ENCODE results near the gene FAM227A.
"Not testable (repeated sequence)": the region's sequence is repeated elsewhere in the genome, so short reads cannot be mapped to it uniquely, and the experiment has no call there.

The FAM227A gene

DNA sequence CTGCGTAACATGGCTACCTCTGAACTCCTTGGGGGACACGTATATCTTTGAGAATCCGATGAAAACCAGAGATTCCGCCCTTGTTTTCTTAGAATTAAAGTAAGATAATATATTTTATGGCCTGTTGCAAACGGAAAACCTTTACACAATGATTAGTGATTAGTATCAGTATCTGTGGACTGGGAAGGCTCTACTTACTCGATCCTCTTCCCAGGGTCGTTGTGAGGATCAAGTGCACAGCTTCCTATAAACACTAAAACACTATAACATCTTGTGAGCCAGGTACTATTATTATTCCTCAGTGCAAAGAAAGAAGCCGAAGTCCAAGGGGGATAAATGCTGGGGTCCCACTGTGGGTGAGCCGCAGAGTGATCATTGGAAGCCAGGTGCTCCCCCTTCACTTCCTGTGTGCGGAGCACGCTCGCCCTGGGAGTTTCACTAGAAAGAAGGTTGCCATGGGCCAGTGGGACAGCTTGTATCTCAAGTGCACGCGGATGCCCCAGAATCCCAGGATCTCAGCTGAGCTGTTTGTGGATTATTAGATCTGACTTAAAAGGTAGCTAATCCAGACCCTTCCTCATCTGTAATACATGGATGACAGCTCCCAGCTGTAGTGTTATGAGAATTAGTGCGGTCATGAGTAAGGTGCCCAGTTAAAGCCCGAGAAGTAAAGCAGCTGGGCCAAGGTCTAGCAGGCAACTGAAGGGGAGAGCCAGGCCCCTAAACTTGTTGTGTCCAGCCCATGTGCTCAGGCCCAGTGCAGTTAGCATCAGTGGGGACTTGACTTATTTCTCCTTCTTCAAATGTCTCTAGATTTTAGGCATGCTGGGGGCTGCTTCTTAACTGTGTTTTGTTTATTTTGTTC lies 1.1 kb upstream of the FAM227A start:
- DNase-seq (ENCODE audit: low read depth, low spot score), result no peak

DNA sequence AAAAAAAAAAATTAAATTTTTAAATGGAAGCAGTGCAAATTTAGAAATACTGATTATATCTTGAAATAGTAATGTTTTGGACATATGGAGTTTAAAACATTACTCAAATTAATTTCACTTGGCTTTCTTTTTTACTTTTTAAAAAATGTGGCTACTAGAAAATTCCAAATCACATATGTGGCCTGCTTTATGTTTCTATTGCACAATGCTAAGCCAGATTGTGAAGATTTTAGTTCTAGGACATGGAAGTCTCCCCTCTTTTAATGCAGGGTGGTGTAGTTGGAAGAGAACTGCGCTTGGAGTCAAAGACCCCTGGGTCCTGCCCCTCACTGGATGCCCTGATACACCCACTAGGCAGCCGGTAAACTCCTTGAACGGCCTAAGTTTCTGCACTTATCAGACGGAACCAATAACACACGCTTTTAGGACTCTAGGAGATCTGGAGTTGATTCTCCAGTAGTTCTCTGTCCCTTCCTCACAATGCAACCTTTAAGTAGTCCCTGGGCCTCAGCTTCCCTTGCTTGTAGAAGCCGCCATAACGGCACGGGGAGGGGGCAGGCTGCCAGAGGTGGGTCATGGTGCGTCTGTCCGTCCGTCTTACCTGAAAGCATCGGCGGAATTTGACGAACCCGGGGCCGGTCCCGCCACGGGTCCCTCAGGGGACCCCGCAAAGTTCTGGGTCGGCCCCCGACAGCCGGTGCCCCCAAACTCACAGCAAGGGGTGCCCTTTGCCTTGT lies 505 bp downstream of the FAM227A start:
- DNase-seq (ENCODE audit: low read depth, low spot score), result no peak

DNA sequence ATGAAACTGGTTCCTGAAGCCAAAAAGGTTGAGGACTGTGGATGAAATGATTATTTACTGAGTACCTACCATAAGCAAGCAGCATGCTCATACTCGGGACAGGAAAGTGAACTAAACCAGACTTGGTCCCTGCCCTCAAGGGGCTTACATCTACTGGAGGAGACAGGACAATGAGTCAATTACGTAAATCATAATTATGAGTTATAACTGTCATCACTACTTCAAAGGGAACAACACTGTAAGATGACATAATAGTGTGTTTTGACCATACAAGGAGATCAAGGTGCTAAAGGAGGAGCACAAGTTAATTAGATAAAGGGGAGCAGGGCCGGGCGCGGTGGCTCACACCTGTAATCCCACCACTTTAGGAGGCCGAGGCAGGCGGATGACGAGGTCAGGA lies 2.5 kb downstream of the FAM227A start:
- no peak for DNase-seq (ENCODE audit: low read depth, low spot score)

DNA sequence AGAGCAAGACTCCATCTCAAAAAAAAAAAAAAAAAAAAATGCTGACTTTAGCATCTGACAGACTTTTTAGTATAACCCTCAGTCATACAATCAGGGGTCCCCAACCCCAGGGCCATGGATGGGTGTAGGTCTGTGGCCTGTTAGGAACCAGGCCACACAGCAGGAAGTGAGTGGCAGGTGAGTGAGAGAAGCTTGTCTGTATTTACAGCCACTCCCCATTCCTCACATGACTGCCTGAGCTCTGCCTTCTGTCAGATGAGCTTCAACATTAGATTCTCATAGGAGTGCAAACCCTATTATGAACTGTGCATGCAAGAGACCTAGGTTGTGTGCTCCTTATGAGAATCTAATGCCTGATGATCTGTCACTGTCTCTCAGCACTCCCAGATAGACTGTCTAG lies 3.3 kb downstream of the FAM227A start:
- no peak for DNase-seq (ENCODE audit: low read depth, low spot score)

DNA sequence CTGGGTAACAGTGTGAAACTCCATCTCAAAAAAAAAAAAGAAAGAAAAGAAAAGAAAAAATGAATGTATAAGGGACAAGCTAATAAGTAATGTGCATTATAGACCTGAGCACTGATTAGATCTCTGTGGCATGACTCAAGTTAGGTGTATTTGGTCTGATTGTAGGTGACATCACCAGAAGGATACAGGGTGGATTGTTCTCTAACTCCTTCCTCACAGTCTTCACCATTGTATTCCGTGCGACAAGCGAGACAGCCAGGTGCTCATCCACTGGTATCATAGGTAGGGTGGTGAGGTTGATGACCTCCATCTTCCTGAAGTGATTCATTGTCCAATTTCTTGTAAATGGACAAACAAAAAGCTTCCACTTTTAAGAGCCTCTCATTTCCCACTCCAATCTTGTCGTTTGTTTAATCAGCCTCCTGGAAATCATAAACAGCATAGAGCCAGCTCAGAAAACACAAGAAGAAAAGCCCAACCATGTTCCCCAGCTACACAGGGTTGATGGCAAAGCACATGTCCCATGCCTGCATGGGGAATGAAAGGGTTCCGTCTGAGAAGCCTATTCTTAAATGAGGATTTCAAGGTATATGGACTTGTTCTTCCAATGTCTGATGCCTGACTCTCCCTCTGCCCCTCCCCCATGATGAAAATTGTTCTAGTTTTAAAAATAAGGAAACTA lies 6.2 kb downstream of the FAM227A start:
- DNase-seq (ENCODE audit: low read depth, low spot score), result no peak

DNA sequence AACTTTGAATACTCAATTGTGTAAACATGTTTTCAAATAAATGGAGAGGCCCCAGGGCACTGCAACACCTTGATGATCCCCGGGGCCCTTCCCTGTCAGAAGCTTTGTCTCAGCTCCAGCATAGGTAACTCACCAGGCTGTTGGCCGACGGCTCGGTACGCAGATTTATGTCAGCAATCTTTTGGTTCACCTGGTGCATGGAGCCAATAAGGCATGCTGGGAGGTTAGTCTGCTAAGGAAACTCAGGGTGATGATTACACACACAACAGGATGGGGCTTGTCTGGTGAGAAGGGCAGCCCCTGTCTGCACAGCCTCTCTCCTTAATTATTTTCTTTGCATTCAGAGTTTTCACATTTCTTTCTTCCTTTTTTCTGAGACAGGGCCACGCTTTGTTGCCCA lies 10.8 kb downstream of the FAM227A start:
- DNase-seq (ENCODE audit: low read depth, low spot score), result no peak

DNA sequence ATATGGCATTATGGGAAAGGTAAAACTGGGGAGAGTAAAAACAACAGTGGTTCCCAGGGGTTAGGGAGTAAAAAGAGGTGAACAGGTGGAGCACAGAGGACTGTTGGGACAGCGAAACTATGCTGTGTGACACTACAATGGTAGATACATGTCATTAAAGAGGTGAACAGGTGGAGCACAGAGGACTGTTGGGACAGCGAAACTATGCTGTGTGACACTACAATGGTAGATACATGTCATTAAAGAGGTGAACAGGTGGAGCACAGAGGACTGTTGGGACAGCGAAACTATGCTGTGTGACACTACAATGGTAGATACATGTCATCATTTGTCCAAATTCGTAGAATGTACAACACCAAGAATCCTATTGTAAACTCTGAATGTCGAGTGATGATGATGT lies 11.9 kb downstream of the FAM227A start:
- not testable (repeated sequence) for DNase-seq (ENCODE audit: low read depth, low spot score)

DNA sequence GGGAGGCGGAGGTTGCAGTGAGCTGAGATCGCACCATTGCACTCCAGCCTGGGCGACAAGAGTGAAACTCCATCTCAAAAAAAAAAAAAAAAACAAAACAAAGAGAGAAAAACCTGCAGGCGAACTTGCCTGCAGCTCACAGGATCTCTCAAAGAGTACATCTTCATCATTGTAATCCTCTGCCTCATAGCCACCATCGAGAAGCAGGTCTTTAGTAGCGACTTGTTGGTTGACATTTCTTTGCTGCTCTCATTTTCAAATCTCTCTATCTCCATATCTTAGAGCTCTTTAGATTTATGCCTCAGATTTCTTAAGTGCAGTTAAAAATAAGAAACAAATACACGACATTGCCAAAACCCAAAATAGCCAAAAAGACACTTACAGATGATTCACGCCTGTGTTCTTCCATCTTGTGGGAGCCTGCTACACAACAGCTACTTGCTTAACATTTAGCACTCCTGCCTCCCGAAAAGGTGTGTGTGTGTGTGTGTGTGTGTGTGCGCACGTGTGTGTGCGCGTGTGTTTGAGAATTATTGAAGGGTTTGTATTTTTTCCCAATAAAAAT lies 14.6 kb downstream of the FAM227A start:
- DNase-seq (ENCODE audit: low read depth, low spot score), result no peak

DNA sequence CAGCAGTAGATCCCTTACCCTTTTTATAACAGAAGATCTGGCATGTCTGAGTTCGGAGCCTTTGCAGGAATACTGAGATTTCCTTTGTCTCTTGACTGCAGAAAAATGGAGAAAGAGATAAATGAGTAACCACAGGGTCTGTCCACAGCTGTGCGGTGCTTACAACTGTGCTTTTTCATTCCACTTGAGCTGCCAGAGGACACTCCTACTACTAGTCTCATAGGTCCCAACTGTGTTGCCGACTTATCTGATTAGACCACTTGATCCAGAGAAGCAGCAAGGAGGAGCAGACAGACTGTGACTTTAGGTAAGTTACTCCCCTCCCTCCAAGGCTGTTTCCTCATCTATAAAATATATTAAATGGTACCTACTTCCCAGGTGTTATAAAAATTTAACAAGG lies 17.5 kb downstream of the FAM227A start:
- DNase-seq (ENCODE audit: low read depth, low spot score), result no peak

DNA sequence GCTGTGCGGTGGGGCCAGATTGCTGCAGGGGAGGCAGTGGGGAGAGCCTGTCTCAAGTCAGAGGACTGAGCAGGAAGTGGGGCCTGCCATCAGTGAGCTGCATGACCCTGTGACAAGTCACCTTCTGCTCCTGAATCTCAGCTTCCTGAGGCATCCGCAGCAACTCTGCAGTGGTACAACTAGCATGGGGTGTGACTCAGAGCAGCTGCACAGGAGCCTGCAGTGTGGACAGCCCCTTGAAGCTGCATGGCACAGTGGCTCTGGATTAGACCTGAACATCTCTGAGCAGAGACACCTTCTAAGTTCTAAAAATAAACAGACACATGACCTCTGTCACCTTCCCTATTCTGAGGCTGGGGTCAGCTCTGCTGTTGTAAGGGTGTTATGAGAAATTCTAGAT lies 18.0 kb downstream of the FAM227A start:
- no peak for DNase-seq (ENCODE audit: low read depth, low spot score)

DNA sequence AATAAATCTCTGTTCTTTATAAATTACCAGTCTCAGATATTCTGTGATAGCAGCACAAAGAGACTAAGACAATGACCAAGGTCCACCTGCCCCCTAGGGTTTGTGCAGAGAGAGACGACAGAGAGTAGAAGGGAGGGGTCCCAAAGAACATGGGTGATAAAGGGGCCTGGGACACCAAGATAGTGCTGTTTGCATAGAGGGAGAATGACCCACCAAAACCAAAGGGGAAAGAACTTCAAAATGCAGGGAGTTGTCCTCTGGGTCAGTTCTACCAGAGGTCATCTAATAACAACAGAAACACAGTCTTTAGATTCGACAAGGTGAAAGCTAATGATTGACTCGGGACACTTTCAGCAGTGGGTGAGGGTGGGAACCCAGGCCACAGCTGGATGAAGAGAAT lies 23.7 kb downstream of the FAM227A start:
- no peak for DNase-seq (ENCODE audit: low read depth, low spot score)

DNA sequence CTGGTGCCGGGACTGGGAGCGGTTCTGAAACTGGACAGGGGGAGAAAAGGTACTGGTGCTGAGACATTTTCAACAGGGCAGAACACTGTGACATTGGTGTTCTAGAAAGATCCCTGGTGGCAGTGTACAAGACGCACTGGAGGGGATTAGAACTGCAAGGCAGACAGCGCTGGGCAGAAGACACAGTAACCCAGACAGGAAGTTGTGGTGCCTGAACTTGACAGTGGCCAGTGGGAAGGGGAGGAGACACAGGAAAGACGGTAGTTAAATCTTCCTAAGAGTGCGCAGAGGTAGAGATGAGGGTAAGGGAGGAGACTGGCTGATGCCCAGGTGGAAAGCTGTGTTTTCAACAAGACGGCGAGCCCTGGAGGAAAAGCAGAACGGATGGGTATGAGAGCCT lies 24.5 kb downstream of the FAM227A start:
- no peak for DNase-seq (ENCODE audit: low read depth, low spot score)

DNA sequence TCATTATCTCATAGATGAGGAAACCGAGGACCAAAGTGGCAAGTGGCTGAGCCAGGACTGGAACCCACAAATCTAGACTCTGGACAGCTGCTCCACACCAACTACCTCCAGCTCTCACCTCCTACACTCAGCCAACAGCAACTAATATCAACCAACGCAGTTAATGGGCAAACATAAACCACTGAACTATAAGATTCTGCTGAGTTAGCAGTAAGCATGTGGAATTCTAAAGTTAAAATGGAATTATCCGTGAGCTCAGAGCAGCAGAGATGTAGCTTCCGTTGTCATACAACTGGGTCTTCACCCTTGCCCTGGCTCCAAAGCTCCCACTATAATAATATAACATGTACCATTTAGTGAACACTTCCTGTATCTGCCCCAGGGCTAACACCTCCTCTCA lies 27.1 kb downstream of the FAM227A start:
- DNase-seq (ENCODE audit: low read depth, low spot score), result no peak

DNA sequence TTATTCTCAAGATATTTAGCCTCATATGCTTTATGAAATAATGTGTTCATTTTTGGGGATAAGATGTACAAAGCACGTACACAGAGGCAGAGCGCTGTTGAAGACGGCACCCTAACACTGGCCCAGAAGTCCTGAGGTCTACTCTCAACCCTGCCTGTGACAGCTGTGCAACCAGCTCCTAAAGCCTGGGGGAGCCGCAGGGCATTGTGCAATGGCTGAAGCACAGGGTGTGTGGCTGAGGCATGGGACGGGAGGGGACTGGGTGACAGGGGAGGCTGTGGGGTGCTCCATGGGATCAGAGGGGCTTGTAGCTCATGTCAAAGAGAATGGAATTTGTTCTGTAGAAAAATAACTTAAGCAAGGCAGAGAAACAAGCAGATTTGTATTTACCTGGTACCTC lies 27.7 kb downstream of the FAM227A start:
- no peak for DNase-seq (ENCODE audit: low read depth, low spot score)

DNA sequence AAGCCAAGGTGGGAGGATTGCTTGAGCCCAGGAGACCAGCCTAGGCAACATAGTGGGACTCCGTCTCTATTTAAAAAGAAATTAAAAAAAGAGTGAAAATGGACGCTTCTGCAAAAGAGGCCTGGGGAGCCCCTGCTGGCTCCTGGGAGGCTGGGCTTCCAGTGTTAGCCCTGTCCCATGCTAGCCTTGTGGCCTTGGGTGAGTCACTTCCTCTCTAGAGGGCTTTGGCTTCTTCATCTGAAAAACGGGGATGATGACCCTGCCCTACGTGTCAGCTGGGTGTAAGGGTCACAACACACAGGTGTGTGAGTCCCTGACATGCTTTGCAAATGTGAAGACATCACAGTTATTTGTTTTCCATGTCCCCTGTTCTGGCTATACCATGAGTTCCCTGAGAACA lies 32.8 kb downstream of the FAM227A start:
- DNase-seq (ENCODE audit: low read depth, low spot score), result no peak

DNA sequence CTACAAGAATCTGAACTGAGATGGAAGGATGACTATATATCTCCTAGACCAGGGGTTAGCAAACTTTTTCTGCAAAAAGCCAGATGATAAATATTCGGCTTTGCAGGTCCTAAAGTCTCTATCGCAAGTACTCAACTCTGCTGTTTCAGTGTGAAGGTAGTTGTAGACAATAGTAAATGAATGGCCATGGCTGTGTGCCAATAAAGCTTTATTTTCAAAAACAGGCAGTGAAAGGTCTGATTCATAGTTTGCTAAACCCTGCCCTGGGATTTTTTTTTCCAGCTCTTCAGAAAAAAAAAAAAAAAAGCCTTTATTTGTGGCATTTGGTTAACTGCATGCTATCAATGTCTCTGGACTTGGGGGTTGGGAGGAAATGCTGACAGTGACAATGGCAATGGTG lies 37.5 kb downstream of the FAM227A start:
- no peak for DNase-seq (ENCODE audit: low read depth, low spot score)

DNA sequence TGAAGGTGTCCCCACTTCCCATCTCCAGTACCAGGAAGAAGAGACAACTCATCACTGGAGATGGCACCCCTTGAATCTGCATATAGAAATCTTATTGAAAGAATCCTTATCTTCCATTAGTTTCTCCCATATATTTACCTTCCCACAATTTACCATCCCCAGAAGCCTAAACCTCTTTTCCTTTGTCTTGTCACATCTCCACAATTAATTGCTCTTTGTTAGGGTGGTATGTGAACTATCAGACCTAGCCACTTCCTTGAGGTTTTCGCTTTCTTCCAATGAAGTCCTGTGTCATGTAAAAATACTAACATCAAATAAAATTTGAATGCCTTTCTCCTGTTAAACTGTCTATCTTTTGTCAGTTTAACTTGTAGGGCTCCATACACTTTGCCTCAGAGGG lies 37.9 kb downstream of the FAM227A start:
- no peak for DNase-seq (ENCODE audit: low read depth, low spot score)

DNA sequence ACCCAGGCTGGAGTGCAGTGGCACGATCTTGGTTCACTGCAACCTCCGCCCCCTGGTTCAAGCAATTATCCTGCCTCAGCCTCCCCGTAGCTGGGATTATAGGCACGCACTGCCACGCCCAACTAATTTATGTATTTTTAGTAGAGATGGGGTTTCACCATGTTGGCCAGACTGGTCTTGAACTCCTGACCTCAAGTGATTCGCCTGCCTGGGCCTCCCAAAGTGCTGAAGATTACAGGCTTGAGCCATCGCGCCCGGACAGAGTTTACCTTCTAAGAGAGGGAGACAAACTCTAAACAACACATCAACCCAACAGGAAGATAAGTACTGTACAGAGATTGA lies 41.2 kb downstream of the FAM227A start:
- DNase-seq (ENCODE audit: low read depth, low spot score), result not testable (repeated sequence)

DNA sequence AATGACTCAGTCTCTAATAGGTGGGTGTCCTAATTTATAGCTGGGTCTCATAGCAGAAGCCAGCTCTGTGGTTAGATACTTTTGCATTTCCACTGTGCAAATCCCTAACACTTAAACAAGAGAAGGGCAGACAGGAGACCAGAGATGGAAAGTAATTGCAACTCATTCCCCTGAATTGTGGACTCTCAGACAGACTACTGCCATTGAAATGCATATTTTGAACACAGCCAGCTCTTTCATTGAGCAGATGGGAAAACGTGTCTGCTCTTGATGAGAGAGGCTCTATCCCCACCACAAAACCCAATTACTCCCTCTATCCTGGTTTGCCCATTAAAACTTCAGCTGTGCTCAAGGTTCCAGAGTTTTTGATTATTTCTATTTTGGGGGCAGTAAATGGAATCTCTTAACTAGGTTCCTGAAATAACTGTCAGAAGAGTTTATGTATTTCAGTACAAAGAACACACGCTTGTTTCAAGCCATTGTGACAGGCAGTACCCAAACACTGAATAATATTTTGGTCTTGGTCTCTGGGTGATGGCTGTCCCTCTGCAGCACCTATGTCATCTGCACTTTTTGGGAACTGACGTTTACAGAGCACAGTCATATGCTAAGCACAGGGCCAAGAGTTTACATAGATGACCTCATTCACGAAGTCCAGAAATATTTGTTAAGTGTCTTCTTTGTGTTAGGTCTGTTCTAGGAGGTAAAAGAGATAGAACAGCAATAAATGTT lies 41.7 kb downstream of the FAM227A start:
- no peak for DNase-seq (ENCODE audit: low read depth, low spot score)

DNA sequence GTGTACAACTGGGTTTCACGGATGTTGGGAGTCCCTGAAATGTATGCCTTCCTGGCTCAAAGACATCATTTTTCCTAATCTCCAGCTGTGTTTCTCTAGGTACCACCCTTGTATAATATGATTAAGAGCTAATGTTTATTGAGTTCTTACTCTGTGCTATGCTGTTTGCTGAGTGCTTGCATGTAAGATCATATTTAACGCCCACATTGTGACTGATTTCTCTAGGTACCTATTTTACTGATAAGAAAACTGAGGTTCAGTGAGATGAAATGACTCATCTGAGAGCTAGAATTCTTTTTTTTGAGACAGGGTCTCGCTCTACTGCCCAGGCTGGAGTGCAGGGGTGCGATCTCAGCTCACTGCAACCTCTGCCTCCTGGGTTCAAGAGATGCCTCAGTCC lies 42.6 kb downstream of the FAM227A start:
- no peak for DNase-seq (ENCODE audit: low read depth, low spot score)

DNA sequence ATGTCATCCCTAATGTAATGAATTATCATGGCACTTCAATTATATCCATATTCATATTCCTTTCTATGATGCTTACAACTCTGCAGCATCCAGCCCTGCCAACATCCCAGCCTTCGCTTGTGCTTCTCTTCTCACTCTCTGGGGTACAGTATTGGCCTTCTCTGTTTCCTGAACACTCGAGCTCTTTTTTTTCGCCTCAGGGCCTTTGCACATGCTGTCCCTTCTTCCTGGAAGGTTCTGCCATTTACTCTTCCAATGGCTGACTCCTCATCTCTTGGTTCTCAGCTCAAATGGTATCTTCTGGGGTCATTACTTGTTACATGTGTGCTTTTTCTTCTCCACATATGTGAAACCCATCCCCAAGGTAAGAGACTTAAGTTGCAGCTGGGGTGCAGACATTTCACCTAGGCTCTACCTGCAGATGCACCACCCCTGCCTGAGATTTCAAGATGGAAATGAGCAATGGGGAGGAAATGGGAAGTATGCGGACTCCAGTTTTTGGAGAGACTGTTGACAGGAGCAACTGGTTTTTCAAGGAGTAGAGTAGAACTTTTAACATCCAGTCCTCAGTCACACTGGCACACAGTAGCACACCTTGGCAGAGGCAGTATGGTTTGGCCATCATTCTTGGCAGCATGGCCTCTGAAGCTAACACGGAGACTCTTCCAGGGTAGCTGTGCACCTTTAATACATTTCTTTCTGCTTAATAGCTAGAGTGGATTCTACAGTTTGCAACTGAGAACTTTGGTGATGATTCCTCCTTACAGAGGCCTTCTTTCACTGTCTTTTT lies 43.8 kb downstream of the FAM227A start:
- DNase-seq (ENCODE audit: low read depth, low spot score), result no peak

Measured in smooth muscle cell of the brain vasculature (primary cell).